ENCODE data around the gene PSKH1.

PSKH1 gene

DNA sequence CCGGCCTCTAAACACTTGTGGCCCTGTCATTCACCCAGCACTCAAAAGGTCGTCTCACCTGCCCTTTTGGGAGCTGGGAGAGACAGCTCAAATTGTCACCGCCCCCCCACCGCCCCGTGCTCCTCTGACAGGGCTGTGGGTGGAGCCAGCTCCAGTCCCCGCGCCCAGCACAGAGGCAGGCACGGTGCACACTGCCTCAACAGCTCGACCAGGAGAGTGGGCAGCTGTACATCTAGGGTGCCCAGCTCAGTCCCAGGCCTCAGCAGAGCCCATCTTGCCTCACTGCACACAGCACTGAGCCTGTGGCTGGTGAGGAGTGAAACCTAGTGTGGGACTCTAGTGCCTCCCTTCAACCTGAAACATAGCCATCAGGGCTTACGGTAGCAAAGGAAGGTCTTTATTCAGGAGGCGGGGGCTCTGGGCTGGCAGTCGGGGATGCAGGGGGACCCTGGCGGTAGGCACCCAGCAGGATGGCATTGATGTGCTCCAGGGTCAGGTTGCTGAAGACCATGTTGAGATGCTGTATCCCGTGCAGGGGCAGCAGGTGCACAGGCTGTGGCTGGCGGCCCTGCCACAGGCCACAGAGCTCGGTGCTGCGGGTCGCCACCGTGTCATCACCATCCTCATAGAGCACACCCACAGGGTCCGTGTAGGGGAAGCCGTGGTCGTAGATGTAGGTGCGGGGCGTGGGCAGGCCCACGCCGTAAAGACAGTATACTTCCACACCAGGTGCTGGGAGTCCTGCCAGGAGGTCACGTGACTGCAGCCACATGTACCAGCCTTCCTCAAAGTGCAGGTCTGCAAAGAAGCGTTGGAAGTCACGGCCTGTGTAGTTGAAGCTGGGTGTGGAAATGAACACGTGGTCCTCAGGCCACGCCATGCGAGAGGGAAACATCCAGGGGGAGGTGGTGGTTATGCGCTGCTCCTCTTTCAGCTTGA lies 46.7 kb downstream of the PSKH1 start:
- TF ChIP-seq, protein P1, sequence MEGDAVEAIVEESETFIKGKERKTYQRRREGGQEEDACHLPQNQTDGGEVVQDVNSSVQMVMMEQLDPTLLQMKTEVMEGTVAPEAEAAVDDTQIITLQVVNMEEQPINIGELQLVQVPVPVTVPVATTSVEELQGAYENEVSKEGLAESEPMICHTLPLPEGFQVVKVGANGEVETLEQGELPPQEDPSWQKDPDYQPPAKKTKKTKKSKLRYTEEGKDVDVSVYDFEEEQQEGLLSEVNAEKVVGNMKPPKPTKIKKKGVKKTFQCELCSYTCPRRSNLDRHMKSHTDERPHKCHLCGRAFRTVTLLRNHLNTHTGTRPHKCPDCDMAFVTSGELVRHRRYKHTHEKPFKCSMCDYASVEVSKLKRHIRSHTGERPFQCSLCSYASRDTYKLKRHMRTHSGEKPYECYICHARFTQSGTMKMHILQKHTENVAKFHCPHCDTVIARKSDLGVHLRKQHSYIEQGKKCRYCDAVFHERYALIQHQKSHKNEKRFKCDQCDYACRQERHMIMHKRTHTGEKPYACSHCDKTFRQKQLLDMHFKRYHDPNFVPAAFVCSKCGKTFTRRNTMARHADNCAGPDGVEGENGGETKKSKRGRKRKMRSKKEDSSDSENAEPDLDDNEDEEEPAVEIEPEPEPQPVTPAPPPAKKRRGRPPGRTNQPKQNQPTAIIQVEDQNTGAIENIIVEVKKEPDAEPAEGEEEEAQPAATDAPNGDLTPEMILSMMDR (conservative IDR thresholded peaks at IDR 0.05; ENCODE audit: low read depth, low read length), result no peak
- peaks cover 12% of the 10 kb centered on the region; the same call in 1 of the 2 replicates for H3K79me2 ChIP-seq (ENCODE audit: insufficient read depth, low read depth)
- peaks cover 16% of the 10 kb centered on the region for H3K4me1 ChIP-seq (ENCODE audit: low read depth, poor library complexity, severe bottlenecking)
- H3K36me3 ChIP-seq (ENCODE audit: insufficient read depth), result no peaks in the 10 kb centered on the region
- H4K20me1 ChIP-seq (ENCODE audit: insufficient read depth), result no peaks in the 10 kb centered on the region
- H3K4me3 ChIP-seq (IDR thresholded peaks at IDR 0.05; ENCODE audit: insufficient read depth, low read depth, low read length), result no peak overlapping the region
- no peak overlapping the region for H3K27ac ChIP-seq
- H3K27me3 ChIP-seq (ENCODE audit: insufficient read depth, low read depth), result no peaks in the 10 kb centered on the region
- no peak overlapping the region for H3K4me2 ChIP-seq
- H2AFZ ChIP-seq (ENCODE audit: low read depth), result no peak overlapping the region
- H3K9ac ChIP-seq, result no peak overlapping the region

DNA sequence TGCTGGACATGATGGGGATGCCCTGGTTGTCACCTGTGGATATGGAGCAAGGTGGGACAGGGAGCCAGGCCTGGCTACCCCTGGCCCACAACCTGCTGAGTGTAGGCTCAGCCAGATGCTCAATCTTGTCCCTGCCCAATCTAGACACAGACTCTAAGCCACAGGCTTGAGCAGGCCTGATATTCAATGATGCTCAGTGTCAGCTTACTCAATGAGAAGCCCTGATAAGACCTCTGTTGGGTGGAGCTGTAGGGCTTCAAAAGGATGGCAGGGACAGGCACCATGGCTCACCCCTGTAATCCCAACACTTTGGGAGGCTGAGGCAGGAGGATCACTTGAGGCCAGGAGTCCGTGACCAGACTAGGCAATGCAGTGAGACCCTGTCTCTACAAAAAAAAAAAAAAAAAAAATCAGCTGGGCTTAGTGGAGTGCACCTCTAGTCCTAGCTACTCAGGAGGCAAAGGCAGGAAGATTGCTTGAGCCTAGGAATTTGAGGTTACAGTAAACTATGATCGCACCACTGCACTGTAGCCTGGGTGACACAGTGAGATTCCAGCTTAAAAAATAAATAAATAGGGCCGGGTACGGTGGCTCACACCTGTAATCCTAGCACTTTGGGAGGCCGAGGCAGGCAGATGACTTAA lies 47.5 kb downstream of the PSKH1 start:
- no peak overlapping the region for H3K9ac ChIP-seq

DNA sequence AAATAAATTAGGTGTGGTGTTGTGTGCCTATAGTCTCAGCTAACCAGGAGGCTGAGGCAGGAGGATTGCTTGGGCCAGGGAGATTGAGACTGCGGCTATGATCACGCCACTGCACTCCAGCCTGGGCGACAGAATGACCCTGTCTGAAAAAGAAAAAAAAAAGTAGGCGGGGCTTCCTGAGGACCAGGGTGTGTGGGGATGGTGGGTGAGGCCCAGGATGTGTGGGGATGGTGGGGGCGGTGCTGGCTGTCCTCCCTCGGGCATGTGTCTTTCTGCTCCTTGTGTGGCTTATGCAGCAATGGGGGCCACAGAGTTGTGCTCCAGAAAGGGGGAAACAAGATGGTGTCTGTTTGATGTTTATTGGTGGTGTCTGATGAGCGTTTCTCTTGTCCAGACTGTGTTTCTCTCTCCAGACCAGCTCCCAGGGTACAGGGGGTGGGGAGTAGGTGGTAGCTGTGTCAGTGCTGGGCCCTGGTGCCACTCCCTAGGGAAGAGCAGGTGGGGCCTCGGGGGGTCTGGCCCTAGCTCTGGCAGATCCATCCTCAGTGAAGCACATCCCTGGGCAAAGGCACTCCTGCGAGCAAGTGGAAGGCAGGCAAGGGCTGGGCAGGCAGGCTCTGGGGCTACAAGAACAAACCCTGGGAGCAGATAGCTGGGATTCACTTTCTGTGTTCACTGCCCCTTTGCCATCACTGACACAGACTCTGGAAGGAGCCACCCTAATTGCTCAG lies 48.6 kb downstream of the PSKH1 start:
- TF ChIP-seq, protein P1 (conservative IDR thresholded peaks at IDR 0.05; ENCODE audit: low read depth, low read length), result no peak; the same call in 1 of the 2 replicates
- Histone ChIP-seq H2AFZ (ENCODE audit: low read depth) (no peak overlapping the region), H3K9ac (no peak overlapping the region), H3K27ac (no peak overlapping the region), H3K36me3 (ENCODE audit: insufficient read depth) (no peaks in the 10 kb centered on the region), H3K4me1 (ENCODE audit: low read depth, poor library complexity, severe bottlenecking) (peaks cover 9% of the 10 kb centered on the region), H3K27me3 (ENCODE audit: insufficient read depth, low read depth) (no peaks in the 10 kb centered on the region), H3K4me3 (IDR thresholded peaks at IDR 0.05; ENCODE audit: insufficient read depth, low read depth, low read length) (no peak overlapping the region), H3K4me2 (no peak overlapping the region), H4K20me1 (ENCODE audit: insufficient read depth) (no peaks in the 10 kb centered on the region), H3K79me2 (ENCODE audit: insufficient read depth, low read depth) (no peaks in the 10 kb centered on the region)

More for the DNA sequence above, 47.5 kb downstream of the PSKH1 start:
- peaks cover 9% of the 10 kb centered on the region for H3K4me1 ChIP-seq (ENCODE audit: low read depth, poor library complexity, severe bottlenecking)
- H3K27me3 ChIP-seq (ENCODE audit: insufficient read depth, low read depth), result no peaks in the 10 kb centered on the region
- no peaks in the 10 kb centered on the region for H3K36me3 ChIP-seq (ENCODE audit: insufficient read depth)
- peaks cover 6% of the 10 kb centered on the region; the same call in 1 of the 2 replicates for H3K79me2 ChIP-seq (ENCODE audit: insufficient read depth, low read depth)
- no peaks in the 10 kb centered on the region for H4K20me1 ChIP-seq (ENCODE audit: insufficient read depth)
- no peak overlapping the region for H2AFZ ChIP-seq (ENCODE audit: low read depth)
- no peak overlapping the region for H3K4me3 ChIP-seq (IDR thresholded peaks at IDR 0.05; ENCODE audit: insufficient read depth, low read depth, low read length)
- TF ChIP-seq, protein P1 (conservative IDR thresholded peaks at IDR 0.05; ENCODE audit: low read depth, low read length), result no peak
- no peak overlapping the region for H3K4me2 ChIP-seq
- H3K27ac ChIP-seq, result no peak overlapping the region

DNA sequence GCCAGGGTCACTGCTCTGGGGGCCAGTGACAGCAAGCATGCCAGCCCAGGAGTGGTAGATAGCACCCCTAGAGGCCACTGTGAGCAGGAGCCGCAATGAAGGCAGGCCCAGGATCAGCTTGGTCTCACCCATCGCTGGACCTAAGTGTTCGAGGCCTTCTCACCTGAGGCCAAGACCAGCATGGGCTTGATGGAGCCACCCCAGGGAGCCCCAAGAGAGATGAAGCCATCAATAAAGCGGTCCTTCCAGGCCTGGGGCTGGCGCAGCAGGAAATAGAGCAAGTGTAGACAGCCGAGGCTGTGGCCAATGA lies 49.1 kb downstream of the PSKH1 start:
- Histone ChIP-seq H4K20me1 (ENCODE audit: insufficient read depth) (no peaks in the 10 kb centered on the region), H3K9ac (no peak overlapping the region), H3K4me3 (IDR thresholded peaks at IDR 0.05; ENCODE audit: insufficient read depth, low read depth, low read length) (no peak overlapping the region), H3K4me2 (no peak overlapping the region), H3K27me3 (ENCODE audit: insufficient read depth, low read depth) (no peaks in the 10 kb centered on the region), H3K36me3 (ENCODE audit: insufficient read depth) (no peaks in the 10 kb centered on the region), H3K4me1 (ENCODE audit: low read depth, poor library complexity, severe bottlenecking) (peaks cover 6% of the 10 kb centered on the region), H3K79me2 (ENCODE audit: insufficient read depth, low read depth) (no peaks in the 10 kb centered on the region), H3K27ac (no peak overlapping the region), H2AFZ (ENCODE audit: low read depth) (no peak overlapping the region)
- TF ChIP-seq, protein P1 (conservative IDR thresholded peaks at IDR 0.05; ENCODE audit: low read depth, low read length), result peak; percentile 76

All from KMS-11 (cell line).